GM18526 (cell line): ENCODE results near the gene PACRG.

Source experiments
- POLR2A ChIP-seq: IDR thresholded peaks from 3 replicates; pipeline ENCODE4 v1.6.1; 2011; ENCODE audit not compliant: insufficient read length; ENCODE audit errors: extremely low read depth

Gene PACRG

GRCh38 chr6:163126741-163127140 is 399.0 kb downstream of the PACRG start:
- no peak for TF ChIP-seq POLR2A

GRCh38 chr6:163127587-163127986 is 399.8 kb downstream of the PACRG start:
- TF ChIP-seq POLR2A = no peak

GRCh38 chr6:163128324-163128723 is 400.6 kb downstream of the PACRG start:
- no peak for TF ChIP-seq POLR2A

GRCh38 chr6:163132050-163132750 is 404.4 kb downstream of the PACRG start:
- TF ChIP-seq POLR2A = no peak

GRCh38 chr6:163133017-163133416 is 405.2 kb downstream of the PACRG start:
- TF ChIP-seq POLR2A = no peak

GRCh38 chr6:163133691-163134090 is 405.9 kb downstream of the PACRG start:
- no peak for TF ChIP-seq POLR2A

GRCh38 chr6:163136681-163137397 is 409.1 kb downstream of the PACRG start:
- no peak for TF ChIP-seq POLR2A

- TF ChIP-seq POLR2A = no peak
These were observed 409.7 kb downstream of the PACRG start for GRCh38 chr6:163137398-163137881.

GRCh38 chr6:163146036-163146435 is 418.3 kb downstream of the PACRG start:
- TF ChIP-seq POLR2A = no peak

GRCh38 chr6:163147994-163148393 is 420.2 kb downstream of the PACRG start:
- TF ChIP-seq POLR2A = no peak

GRCh38 chr6:163148451-163149278 is 420.9 kb downstream of the PACRG start:
- TF ChIP-seq POLR2A = no peak

GRCh38 chr6:163149279-163149848 is 421.6 kb downstream of the PACRG start:
- TF ChIP-seq POLR2A = no peak

GRCh38 chr6:163151212-163151611 is 423.4 kb downstream of the PACRG start:
- no peak for TF ChIP-seq POLR2A

- TF ChIP-seq POLR2A = no peak
These were observed 424.9 kb downstream of the PACRG start for GRCh38 chr6:163152701-163153100.

- no peak for TF ChIP-seq POLR2A
These were observed 431.3 kb downstream of the PACRG start for GRCh38 chr6:163159110-163159509.
